ENCODE data around the gene PLEKHA6. TPM values are rescaled to one million over a fixed set of nuclear protein-coding genes. Genes with fewer than 3 reads are reported as not detected.

Gene PLEKHA6
- total and polyA plus RNA-seq, 2 of the 4 experiments (the other 2 are of a cell fraction), result 8.2 to 19.9 TPM

DNA sequence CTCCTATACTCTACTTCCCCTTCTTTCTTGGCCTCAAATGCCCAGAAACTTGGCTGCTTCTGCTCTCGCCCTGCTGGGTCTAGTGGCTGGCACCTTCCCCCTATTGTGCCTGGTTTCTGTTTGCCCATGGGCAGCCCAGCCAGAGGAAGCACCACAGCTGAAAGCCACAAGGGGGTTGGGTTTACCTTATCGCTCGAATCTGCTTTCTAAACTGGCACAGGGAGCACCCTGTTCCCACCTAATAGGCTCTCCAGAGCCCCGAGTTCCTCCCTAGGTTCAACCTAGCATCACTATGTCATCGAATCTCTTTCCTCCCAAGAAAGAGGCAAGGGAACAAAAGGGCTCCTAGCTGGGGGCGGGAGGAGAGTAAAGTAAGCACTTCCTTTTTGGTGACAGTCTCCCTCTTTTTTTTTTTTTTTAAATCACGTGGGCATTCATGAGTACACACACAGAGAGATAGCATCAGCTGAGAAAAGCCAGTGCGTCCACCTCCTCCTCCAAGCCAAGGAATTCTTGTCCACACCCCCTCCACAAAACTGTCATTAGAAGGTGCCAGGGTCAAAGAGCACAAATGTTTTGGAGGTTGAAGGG is 72.8 kb downstream of the PLEKHA6 start:
- H3K36me3 ChIP-seq (ENCODE audit: control insufficient read depth, insufficient read depth, low read length), result no peaks in the 10 kb centered on the region
- POLR2A ChIA-PET (ENCODE audit: unreplicated experiment), result no interaction called here
- H3K23ac ChIP-seq (ENCODE audit: low read depth, low read length), result no peak overlapping the region
- H3K9ac ChIP-seq (ENCODE audit: low read depth, low read length), result no peak overlapping the region
- WGBS, 2 experiments (ENCODE audit: extremely low coverage in 2 of 2, insufficient read length in 1 of 2), result 71% methylated on average over 1 of the region's 8 CpGs; no CpG with 5 or more reads in 1 of the 2 experiments
- peak overlapping the region; percentile 47 for H2AFZ ChIP-seq (replicated peaks; ENCODE audit: low read length, poor library complexity)
- H4K91ac ChIP-seq (ENCODE audit: insufficient read depth, low read depth, low read length), result no peak overlapping the region
- no peak overlapping the region for H4K5ac ChIP-seq (ENCODE audit: low read depth, low read length)
- no peak overlapping the region for H3K4me2 ChIP-seq (ENCODE audit: low read depth, low read length)
- H3K9me1 ChIP-seq (ENCODE audit: insufficient read depth, low read length), result peaks cover 4% of the 10 kb centered on the region; the same call in 1 of the 2 replicates
- no peak overlapping the region for H3K18ac ChIP-seq (ENCODE audit: low read depth, low read length)
- H4K8ac ChIP-seq (ENCODE audit: low read depth in 2 of 2, low read length in 2 of 2), result 0 out of 4 replicates have a peak overlapping the region, but pooled peaks of 1 of the 2 experiments have one; percentile 23
- H2BK15ac ChIP-seq (ENCODE audit: low read depth, low read length), result peak overlapping the region; percentile 44; the same call in 1 of the 3 replicates
- intact Hi-C loops (cut with micrococcal nuclease) (no loop called here), dilution Hi-C loops (cut with HindIII; ENCODE audit: low sequenced_read_pairs, unreplicated experiment) (no loop called here), in situ Hi-C loops (cut with MboI; ENCODE audit: low sequenced_read_pairs) (no loop called here)
- no peak overlapping the region for H2BK5ac ChIP-seq (ENCODE audit: low read depth, low read length, poor library complexity, severe bottlenecking)
- TF ChIP-seq, protein P1, sequence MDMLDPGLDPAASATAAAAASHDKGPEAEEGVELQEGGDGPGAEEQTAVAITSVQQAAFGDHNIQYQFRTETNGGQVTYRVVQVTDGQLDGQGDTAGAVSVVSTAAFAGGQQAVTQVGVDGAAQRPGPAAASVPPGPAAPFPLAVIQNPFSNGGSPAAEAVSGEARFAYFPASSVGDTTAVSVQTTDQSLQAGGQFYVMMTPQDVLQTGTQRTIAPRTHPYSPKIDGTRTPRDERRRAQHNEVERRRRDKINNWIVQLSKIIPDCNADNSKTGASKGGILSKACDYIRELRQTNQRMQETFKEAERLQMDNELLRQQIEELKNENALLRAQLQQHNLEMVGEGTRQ (IDR thresholded peaks at IDR 0.05; ENCODE audit: low read depth, low read length), result peak; percentile 66
- no peak for TF ChIP-seq FOS (IDR thresholded peaks at IDR 0.05; ENCODE audit: low read depth, low read length)
- no peak for TF ChIP-seq MAZ (IDR thresholded peaks at IDR 0.05; ENCODE audit: borderline replicate concordance, low read depth, low read length)
- H3K79me1 ChIP-seq (ENCODE audit: low read depth in 1 of 2, low read length in 2 of 2), result peaks cover 0 to 2% of the 10 kb centered on the region in 2 experiments; a peak in 1 of 4 replicates
- no TSS peak for BruUV-seq (replicated peaks)
- H2AK9ac ChIP-seq (replicated peaks; ENCODE audit: low read depth, low read length, poor library complexity), result no peak overlapping the region
- no peaks in the 10 kb centered on the region for H4K20me1 ChIP-seq (ENCODE audit: insufficient read depth, low read length)
- ATAC-seq (ENCODE audit: low read depth) (no peak), DNase-seq (no peak)
- H2AK5ac ChIP-seq (ENCODE audit: low read depth, low read length), result peak overlapping the region; percentile 23; the same call in 1 of the 2 replicates
- no peak overlapping the region for H3K4me3 ChIP-seq (ENCODE audit: insufficient read depth, low read depth, low read length)
- no peak overlapping the region for H2BK120ac ChIP-seq (ENCODE audit: low read depth, low read length)
- H3K4ac ChIP-seq (ENCODE audit: low read depth, low read length), result no peak overlapping the region
- no peak overlapping the region for H3K27ac ChIP-seq (ENCODE audit: insufficient read depth, low read length)
- peaks cover 2% of the 10 kb centered on the region; the same call in 1 of the 2 replicates for H3K27me3 ChIP-seq (ENCODE audit: control insufficient read depth, insufficient read depth, low read length)
- H3K4me1 ChIP-seq (ENCODE audit: control insufficient read depth, insufficient read depth, low read length), result peaks cover 16% of the 10 kb centered on the region
- H3K9me3 ChIP-seq (ENCODE audit: control insufficient read depth, insufficient read depth, low read length), result no peaks in the 10 kb centered on the region
- H3K56ac ChIP-seq (ENCODE audit: extremely low read depth, insufficient read depth, low read length), result no peak overlapping the region
- H3K14ac ChIP-seq (replicated peaks; ENCODE audit: low read depth, low read length), result no peak overlapping the region
- CTCF ChIA-PET, result interaction anchor here (0.6 kb wide), 1 partner anchor 80 kb away, joined by 3 read pairs; no protein-coding TSS in a partner anchor
- H2BK20ac ChIP-seq (ENCODE audit: low read depth, low read length), result no peak overlapping the region

Data from IMR-90 (cell line).